Measurements from ENCODE around the gene GRIK4. TPM values are rescaled to one million over a fixed set of nuclear protein-coding genes. Genes with fewer than 3 reads are reported as not detected.

Gene GRIK4
- total and polyA plus RNA-seq, 4 donors, result 0.05 to 0.25 (median 0.06) TPM; not detected in 1

DNA sequence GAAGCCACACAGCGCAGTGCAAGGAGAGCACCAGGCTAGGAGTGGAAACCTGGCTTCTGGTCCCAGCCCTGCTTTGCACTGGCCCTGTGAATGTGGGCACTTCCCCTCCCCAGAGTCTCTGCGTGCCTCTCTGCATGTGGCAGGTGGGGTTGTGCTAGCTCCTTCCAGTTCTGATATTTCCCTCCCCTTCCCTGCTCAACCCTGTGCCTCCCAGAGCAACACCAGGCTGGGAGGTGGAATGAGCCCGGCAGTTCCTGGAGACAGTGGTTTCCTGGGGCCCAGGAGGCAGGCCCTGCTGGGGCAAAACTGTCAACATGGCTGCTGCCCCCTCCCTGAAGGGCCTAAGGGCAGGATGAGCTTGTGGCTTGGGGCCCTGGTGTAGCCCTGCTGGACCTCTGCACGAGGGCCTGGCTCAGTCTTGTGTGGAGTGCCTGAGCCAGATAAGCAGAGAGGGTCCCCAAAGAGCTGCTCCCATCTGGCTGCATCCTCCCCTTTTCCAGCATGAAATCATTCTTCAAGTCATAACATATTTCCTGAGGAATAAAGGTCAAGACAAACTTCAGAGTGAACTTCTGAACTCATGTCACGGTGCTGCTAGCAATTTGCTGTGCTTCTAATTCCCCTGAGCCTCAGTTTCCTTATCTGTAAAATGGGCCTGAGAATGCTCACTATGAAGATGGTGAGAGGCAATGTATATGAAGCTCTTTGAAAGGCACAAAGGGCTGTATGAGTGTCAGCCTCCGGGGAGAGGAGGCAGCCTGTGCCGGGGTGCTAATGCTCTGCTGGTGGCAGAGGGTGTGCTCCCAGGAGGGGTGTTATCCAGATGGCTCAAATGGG, 116.0 kb downstream of the GRIK4 start:
- 77% methylated on average over 7 of the region's 7 CpGs for WGBS
- no peak for DNase-seq (ENCODE audit: low spot score)
- no peak for TF ChIP-seq REST (IDR thresholded peaks at IDR 0.05)

DNA sequence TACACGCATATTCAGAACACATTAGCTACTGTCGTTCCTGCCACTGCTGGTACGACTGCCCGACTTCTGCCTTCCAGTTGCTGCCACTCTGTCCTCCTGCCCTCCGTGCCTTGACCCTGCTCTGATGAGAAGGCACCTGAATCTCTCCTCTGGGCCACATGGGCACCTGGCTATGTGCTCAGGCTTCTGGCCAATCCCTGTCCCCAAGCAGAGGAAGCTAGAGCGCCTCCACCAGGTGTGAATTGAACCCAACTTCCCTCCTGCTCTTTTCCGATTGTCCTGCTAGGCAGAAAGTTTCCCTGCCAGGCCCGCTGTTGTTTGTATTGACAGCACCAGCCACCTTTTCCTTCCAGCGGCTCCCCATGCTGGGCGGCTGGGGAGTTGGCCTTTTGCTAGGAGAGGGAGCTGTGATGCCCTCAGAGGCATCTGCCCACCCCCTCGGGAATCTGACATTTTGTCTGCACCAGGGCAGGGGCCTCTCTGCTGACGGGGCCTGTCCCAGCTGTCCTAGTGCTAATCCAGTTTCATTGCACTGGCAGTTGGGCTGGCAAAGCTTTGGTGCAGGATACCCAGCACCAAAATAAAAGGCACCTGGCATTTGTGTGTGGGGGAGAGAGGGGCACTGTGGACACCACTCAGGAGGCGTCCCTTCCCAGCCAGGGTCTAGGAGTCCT, 118.0 kb downstream of the GRIK4 start:
- Histone ChIP-seq H3K4me3 (ENCODE audit: low read depth in 1 of 3, low read length in 3 of 3) (no peak overlapping the region), H3K36me3 (ENCODE audit: control insufficient read depth in 4 of 4, insufficient read depth in 3 of 4, low read depth in 1 of 4, low read length in 3 of 4) (no peaks in the 10 kb centered on the region), H3K27ac (ENCODE audit: low read depth in 1 of 2, low read length in 2 of 2) (no peak overlapping the region), H3K27me3 (ENCODE audit: control insufficient read depth in 4 of 4, insufficient read depth in 4 of 4, low read length in 3 of 4) (no peaks in the 10 kb centered on the region), H3K9ac (ENCODE audit: low read depth in 1 of 2, low read length in 2 of 2) (no peak overlapping the region), H3K9me3 (ENCODE audit: control insufficient read depth in 4 of 4, low read length in 3 of 4) (no peaks in the 10 kb centered on the region), H3K4me1 (ENCODE audit: control insufficient read depth in 4 of 4, insufficient read depth in 4 of 4, low read length in 3 of 4) (no peaks in the 10 kb centered on the region)
- 78% methylated on average over 13 of the region's 13 CpGs for WGBS
- TF ChIP-seq FOXA2 (IDR thresholded peaks at IDR 0.05), result no peak
- no peak for TF ChIP-seq FOXA1 (IDR thresholded peaks at IDR 0.05)
- no peak for TF ChIP-seq CTCF (IDR thresholded peaks at IDR 0.05; ENCODE audit: low read depth, low read length, missing input control)
- TF ChIP-seq EGR1 (IDR thresholded peaks at IDR 0.05; ENCODE audit: low read depth in 2 of 2), result no peak
- TF ChIP-seq RAD21 (IDR thresholded peaks at IDR 0.05), result no peak
- no peak for DNase-seq (ENCODE audit: low spot score)

More for the DNA sequence above, 116.0 kb downstream of the GRIK4 start:
- H3K27me3 ChIP-seq (ENCODE audit: control insufficient read depth in 4 of 4, insufficient read depth in 4 of 4, low read length in 3 of 4), result no peaks in the 10 kb centered on the region
- H3K9me3 ChIP-seq (ENCODE audit: control insufficient read depth in 4 of 4, low read length in 3 of 4), result no peaks in the 10 kb centered on the region
- no peaks in the 10 kb centered on the region for H3K4me1 ChIP-seq (ENCODE audit: control insufficient read depth in 4 of 4, insufficient read depth in 4 of 4, low read length in 3 of 4)
- no peak overlapping the region for H3K9ac ChIP-seq (ENCODE audit: low read depth in 1 of 2, low read length in 2 of 2)
- no peak overlapping the region for H3K27ac ChIP-seq (ENCODE audit: low read depth in 1 of 2, low read length in 2 of 2)
- H3K36me3 ChIP-seq (ENCODE audit: control insufficient read depth in 4 of 4, insufficient read depth in 3 of 4, low read depth in 1 of 4, low read length in 3 of 4), result no peaks in the 10 kb centered on the region
- no peak overlapping the region for H3K4me3 ChIP-seq (ENCODE audit: low read depth in 1 of 3, low read length in 3 of 3)

DNA sequence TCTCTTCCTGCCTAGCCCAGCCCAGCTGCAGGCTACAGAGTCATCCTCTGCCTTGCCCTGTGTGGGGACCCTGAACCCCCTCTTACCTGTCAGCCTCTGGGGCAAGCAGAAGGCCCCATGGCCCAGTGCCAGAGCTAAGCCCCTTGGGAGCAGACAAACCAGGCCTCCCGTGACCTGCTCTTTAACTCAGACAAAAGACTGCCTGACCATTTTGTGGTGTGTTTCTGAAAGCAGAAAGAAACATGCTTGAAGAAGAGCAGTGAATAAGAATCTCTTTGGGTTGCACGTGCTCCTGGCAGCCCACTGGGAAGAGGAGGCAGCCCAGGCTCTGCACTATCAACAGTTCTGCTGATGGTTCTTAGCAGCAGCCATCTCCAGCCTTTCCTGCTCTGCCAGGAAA, 118.6 kb downstream of the GRIK4 start:
- WGBS, result 62% methylated on average over 2 of the region's 2 CpGs
- Histone ChIP-seq H3K4me1 (ENCODE audit: control insufficient read depth in 4 of 4, insufficient read depth in 4 of 4, low read length in 3 of 4) (no peaks in the 10 kb centered on the region), H3K9me3 (ENCODE audit: control insufficient read depth in 4 of 4, low read length in 3 of 4) (no peaks in the 10 kb centered on the region), H3K4me3 (ENCODE audit: low read depth in 1 of 3, low read length in 3 of 3) (no peak overlapping the region), H3K27me3 (ENCODE audit: control insufficient read depth in 4 of 4, insufficient read depth in 4 of 4, low read length in 3 of 4) (no peaks in the 10 kb centered on the region), H3K9ac (ENCODE audit: low read depth in 1 of 2, low read length in 2 of 2) (no peak overlapping the region), H3K27ac (ENCODE audit: low read depth in 1 of 2, low read length in 2 of 2) (no peak overlapping the region), H3K36me3 (ENCODE audit: control insufficient read depth in 4 of 4, insufficient read depth in 3 of 4, low read depth in 1 of 4, low read length in 3 of 4) (no peaks in the 10 kb centered on the region)
- TF ChIP-seq NR2F2 (IDR thresholded peaks at IDR 0.05) (no peak), EGR1 (IDR thresholded peaks at IDR 0.05; ENCODE audit: low read depth in 2 of 2) (no peak), TAF1 (conservative IDR thresholded peaks at IDR 0.05) (no peak), HNF4A (conservative IDR thresholded peaks at IDR 0.05) (no peak), FOXA2 (IDR thresholded peaks at IDR 0.05) (no peak), FOXA1 (IDR thresholded peaks at IDR 0.05) (no peak), HNF4G (IDR thresholded peaks at IDR 0.05) (no peak), ATF3 (IDR thresholded peaks at IDR 0.05) (no peak), JUND (IDR thresholded peaks at IDR 0.05) (no peak), YY1 (IDR thresholded peaks at IDR 0.05) (no peak), CTCF (IDR thresholded peaks at IDR 0.05; ENCODE audit: low read depth, low read length, missing input control) (no peak)
- no peak for DNase-seq (ENCODE audit: low spot score)

Data from liver (tissue), 9 donors.